ACHN (cell line): ENCODE data around the gene RABL6.
"Not testable (repeated sequence)": the region's sequence is repeated elsewhere in the genome, so short reads cannot be mapped to it uniquely, and the experiment has no call there.

Source experiments
- DNase-seq: peaks from one replicate; pipeline ENCODE4 v3.0.0-alpha.2; 2015
- in situ Hi-C: cut with HindIII; loops from 2 replicates; pipeline ENCODE4 v1.10.0; 2017; ENCODE audit warnings: low sequenced_read_pairs, low pct_ligation_motif_present, low pct_unique_long_range_greater_than_20kb

Gene RABL6

DNA sequence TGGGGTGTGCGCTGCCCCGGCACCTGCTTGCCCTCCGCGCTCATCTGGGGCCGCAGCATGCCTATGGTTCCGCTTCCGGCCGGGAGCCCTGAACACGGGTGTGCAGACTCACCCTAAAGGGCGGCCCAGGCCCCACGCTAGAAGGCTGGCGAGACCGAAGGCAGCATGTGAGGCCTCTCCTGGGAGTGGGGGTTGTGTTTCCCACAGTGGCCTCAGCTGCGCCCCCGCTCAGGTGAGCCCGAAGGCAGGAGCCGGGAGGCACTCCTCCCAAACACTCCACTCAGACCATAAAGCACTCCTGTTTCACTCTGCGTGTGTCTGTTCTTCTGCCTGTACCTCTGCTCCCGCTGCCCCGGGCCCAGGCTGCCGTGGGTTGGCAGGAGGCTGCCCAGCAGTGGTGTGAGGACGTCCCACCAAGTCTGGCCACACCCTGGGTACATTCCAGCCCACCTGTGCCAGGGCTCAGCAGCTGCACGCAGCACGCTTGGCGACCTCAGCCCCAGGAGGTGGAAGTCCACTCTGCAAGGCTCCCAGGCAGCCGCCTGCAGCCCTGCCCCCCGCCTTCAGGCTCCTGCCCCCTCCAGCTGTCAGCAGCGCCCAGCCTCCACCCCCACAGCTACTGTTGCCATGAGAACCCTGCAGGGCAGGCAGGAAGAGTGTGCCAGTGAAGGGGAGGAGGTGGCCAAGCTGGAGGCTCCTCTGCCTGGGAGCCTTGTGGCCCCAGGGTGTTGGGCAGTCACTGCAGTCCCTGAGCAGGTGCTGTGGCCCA is 33.3 kb downstream of the RABL6 start:
- in situ Hi-C loops: no loop called here
- peak; percentile 43 for DNase-seq

DNA sequence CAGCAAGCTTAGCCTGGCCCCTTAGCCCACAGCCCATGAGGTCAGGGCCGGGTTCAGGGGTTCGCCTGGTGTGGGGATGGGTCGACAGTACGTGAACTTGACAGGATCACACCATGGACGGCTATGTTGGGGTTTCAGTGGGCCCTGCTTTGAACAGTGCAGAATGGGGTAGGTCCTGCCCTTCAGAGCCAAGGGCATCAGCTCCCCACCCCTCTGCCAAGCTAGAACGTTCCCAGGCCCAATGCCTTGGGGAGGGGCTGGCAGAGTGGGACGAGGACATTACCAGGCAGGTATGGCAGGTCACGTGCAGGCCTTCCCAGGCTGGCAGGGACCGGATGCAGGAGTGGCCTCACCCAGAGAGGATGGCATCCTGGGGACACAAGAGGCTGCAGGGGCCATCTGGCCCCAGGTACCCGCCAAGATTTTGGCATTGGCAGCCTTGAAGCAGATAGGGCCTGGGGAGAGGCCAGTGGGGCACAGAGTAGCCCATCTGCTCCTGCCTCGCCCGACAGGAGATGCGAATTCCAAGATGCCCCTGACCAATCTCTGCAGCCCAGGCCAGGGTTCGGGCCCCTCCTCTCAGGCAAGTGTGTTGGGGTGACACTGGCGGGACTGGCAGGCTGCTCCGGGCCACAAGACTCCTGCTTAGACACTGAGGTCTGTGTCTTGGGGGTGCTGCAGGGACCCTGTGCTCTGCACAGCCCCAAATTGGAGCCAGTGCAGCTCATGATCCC is 34.1 kb downstream of the RABL6 start:
- in situ Hi-C loops, DNase-seq: not testable (repeated sequence)

DNA sequence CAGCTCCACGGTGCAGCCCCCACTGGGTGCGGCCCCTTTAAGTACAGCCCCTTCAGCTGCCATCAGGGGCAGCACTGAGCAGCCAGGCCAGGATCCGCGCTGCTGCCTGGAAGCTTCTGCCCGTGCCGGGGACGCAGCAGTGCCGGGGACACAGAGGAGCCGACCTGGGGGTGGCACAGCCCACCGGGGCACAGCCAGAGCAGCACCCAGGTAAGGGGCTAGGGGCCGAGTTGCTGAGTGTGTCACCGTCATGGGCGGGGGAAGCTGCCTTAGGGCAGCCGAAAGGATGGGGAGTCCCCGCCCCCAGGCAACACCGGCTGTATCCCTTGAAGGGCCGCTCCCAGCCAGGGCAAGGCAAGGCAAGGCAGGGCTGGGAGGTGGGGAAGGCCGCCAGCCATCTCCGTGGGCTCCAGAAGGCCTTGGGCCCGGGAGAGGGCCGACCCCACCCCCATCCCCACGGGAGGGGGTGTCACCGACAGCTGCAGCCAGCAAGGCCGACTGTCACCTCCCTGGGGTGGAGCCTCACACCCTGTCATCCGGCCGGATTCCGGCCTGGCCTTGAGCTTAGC is 34.7 kb downstream of the RABL6 start, which contains the start of gene AJM1:
Gene AJM1, plus strand, starts transcription at position 99 of the 569 bp plus-strand sequence. CDS start 1,937 bp downstream, outside the sequence.
- in situ Hi-C loops: not testable (repeated sequence)
- peak; percentile 70 for DNase-seq

DNA sequence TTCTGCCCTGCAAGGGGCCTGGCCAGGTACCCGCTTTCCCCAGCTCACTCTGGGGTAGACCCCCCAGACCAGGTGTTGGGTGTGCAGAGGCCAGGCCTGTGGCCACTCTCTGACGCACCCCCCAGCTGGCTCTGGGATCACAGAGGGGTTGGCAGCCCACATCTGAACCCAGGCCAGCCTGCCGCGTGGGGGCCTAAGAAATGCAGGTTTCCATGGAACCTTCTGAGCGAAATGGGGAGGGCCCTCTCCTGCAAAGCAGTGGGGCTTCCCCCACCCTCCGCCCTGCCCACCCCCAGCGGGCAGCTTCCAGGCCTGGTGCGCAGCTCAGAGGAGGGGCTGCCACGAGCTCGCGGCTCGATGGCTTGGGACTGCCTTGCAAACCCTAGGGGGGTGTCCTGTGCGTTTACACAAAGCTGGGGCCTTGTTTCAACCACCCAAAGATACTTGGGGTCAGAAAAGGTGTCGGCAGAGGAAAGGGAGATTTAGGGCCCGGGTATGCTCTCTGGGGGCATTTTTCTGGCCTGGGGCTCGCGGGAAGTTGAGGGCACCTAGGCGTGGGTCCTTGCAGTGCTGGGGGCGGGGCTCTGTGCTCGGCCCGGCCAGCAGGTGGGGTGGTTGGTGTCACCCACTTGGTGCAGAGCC is 35.5 kb downstream of the RABL6 start:
- DNase-seq, in situ Hi-C loops: not testable (repeated sequence)

DNA sequence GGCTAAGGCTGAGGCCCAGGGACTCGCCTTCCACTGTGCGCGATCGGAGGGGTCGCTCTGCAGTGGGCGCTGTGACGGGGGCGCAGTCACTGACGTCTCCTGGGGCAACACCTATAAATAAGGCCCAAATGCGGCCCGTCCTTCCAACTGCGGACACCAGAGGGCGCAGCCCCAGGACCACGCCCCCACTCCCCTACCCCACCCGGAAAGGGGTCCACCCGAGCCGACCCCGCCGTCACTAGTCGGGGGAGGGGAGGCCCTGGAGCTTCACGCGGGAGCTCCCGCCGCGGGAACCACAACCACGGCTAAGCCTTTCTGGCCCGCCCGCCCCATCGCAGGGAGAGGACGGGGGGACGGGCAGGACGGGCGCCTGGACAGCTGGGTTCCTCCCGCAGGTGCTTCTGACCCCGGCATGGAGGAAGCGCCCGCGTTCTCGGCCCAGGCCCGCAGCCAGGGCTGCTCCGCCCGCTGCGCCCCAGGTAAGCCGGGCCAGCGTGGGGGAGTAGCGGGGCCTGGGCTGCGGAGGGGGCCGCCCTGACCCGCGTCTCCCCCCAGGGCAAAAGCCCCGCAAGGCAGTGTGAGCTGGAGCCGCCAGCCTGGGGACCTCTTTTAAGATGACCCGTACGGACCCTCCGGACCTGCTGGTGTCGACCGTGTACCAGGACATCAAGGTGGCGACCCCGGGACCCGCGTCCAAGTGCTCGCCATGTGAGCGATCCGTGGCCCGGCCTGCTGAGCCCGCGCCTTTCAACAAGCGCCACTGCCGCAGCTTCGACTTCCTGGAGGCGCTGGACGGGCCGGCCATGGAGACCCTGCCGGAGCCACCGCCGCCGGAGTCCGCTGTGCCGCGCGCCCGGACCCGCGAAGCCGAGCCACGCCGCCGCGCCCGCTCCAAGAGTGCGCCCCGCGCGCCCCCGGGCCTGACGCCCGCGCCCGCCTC is 36.3 kb downstream of the RABL6 start:
- DNase-seq: peak; percentile 25
- in situ Hi-C loops: not testable (repeated sequence)

DNA sequence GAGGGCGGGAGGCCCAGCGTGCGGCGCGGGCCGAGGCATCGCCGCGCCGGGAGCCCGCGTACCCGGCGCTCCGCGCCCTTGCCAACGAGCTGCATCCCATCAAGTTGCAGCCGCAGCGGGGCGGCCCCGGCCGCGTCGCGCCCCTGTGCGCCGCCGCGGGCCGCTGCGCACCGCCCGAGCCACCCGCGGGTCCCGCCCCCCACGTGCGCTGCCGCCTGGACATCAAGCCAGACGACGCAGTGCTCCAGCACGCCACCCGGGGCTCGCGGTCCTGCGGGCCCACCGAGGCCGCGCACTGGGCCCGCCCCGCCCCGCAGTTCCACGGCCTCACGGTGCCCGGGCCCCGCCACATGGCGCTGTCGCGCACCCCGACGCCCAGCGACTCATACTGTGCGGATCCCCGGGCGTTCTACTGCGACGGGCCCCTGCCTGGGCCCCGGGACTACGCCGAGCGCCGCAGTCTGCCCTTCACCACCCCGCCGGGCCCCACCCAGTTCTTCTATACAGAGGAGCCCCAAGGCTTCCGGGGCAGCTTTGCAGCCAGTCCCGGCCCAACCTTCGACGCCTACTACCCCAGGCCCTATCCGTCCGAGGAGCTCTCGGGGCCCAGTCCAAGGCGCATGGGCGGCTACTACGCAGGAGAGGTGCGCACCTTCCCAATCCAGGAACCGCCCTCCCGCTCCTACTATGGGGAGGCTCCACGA is 37.2 kb downstream of the RABL6 start:
- DNase-seq: no peak
- in situ Hi-C loops: no loop called here

DNA sequence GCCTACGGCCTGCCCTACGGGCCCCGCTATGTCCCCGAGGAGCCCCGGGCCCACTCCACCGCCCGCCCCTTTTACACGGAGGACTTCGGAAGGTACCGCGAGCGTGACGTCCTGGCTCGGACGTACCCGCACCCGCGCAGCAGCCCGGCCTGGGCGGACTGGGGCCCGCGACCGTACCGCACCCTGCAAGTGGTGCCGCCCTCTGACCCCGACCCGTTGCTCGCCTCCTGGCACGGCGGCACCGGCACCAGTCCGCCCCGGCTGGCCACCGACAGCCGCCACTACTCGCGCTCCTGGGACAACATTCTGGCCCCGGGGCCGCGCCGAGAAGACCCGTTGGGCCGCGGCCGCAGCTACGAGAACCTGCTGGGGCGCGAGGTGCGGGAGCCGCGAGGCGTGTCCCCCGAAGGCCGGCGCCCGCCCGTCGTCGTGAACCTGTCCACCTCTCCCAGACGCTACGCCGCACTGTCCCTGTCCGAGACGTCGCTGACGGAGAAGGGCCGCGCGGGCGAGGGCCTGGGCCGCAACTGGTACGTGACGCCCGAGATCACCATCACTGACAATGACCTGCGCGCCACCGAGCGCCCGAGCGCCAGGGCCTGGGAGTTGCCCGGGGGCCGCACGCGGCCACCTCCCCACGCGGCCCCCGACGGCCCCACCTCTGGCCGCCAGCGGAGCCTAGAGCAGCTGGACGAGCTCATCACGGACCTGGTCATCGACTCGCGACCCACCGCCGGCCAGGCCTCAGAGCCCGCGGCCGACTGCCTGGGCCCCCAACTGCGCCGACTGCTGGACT is 37.9 kb downstream of the RABL6 start:
- no peak for DNase-seq
- in situ Hi-C loops: no loop called here

DNA sequence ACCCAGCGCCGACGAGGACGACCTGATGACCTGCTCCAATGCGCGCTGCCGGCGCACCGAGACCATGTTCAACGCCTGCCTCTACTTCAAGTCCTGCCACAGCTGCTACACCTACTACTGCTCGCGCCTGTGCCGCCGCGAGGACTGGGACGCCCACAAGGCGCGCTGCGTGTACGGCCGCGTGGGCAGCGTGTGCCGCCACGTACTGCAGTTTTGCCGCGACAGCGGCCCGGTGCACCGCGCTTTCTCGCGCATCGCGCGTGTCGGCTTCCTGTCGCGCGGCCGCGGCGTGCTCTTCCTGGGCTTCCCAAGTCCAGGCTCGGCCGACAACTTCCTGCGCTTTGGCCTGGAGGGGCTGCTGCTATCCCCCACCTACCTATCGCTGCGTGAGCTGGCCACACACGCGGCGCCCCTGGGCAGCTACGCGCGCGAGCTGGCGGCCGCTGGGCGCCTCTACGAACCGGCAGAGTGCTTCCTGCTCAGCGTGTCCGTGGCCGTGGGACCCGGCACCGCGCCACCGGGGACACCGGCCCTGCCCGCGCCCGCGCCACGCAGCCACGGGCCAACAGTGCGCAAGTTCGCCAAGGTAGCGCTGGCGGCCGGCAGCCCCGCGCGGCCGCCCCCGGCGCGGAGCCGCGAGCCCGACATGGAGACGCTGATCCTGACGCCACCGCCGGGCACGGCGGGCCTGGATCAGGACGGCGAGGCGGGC is 38.8 kb downstream of the RABL6 start:
- in situ Hi-C loops: no loop called here
- no peak for DNase-seq

DNA sequence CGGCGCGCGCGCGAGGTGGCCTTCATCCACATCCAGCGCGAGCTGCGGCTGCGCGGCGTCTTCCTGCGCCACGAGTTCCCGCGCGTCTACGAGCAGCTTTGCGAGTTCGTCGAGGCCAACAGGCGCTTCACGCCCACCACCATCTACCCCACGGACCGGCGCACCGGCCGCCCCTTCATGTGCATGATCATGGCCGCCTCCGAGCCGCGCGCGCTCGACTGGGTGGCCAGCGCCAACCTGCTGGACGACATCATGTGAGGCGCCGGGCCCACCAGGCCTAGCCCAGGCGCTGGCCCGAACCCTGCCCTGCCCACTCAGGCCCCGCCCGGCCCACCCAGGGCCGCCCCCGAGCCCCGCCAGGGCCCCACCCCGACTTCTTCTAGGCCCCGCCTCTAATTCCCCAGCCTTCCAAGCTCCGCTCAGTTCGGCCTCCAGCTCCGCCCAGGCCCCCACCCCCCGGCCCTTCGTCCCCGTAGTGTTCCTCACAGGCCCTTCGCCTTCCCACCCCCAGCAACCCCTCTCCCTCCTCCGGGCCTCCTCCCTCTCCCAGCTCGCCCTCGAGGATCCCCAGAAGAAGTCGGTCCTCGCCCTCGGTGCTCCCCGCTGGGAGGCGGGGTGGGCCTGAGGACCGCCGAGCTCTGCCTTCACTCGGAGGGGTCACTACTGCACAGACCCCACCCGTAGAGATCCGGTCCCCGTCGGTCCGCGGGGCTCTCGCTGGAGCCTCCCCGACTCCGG is 39.5 kb downstream of the RABL6 start:
- in situ Hi-C loops: no loop called here
- peak; percentile 54 for DNase-seq

DNA sequence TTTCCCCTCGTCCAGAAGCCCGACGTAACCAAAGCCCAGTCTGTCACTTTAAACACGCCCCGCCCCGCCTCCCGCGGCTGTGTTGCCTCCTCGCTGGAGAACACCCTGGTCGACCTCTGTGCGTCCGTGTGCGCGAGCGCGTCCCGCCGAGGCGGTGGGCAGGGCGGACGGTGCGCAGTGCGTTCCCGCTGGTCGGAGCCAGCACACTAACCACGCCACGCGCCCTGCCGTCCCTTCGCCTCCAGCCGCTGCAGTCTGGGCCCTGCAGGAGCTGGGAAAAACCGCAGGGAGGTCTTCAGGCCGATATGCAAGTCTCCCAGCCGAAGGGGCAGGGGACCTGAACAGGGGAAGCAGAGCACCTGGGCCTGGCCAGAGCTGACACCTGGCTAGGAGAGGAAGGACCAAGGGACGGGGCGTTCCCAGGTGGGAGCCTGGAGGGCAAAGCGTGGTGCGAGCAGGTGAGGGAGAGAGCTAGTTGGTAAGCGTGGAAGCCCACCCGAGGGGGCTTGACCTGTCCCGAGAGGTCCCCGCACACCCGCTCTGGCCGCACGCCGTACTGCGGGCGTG is 40.2 kb downstream of the RABL6 start:
- DNase-seq: peak; percentile 81

DNA sequence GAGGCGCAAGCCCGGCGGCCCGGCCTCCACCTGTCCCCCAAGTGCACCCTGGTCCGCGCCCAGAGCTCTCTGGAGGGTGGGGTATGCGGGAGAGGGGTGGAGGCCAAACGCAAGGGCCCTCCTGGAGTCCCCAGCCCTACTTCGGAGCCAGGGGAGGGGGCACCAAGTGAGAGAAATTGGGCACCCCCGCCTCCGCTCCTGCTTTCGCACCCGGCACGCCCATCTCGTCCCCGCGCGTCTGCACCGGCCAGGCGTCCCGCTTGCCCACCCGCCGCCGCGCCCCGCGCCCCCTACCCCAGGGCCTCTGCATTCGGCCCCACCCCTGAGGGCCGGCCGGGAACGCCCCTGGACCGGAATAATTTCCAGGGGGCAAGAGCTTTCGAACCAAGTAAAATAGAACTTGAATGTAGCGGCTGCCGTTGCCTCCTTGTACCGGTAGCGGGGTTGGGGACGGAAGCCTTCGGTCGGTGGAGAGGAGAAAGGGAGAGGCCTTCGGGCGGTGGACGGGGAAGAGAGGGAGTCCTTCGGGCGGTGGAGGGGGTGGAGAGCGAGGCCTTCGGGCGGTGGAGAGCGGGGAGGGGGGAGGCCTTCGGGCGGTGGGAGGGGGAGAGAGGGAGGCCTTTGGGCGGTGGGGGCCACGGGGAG is 40.8 kb downstream of the RABL6 start:
- peak; percentile 51 for DNase-seq
- in situ Hi-C loops: no loop called here

More for the DNA sequence above, 40.2 kb downstream of the RABL6 start:
- in situ Hi-C loops: no loop called here

DNA sequence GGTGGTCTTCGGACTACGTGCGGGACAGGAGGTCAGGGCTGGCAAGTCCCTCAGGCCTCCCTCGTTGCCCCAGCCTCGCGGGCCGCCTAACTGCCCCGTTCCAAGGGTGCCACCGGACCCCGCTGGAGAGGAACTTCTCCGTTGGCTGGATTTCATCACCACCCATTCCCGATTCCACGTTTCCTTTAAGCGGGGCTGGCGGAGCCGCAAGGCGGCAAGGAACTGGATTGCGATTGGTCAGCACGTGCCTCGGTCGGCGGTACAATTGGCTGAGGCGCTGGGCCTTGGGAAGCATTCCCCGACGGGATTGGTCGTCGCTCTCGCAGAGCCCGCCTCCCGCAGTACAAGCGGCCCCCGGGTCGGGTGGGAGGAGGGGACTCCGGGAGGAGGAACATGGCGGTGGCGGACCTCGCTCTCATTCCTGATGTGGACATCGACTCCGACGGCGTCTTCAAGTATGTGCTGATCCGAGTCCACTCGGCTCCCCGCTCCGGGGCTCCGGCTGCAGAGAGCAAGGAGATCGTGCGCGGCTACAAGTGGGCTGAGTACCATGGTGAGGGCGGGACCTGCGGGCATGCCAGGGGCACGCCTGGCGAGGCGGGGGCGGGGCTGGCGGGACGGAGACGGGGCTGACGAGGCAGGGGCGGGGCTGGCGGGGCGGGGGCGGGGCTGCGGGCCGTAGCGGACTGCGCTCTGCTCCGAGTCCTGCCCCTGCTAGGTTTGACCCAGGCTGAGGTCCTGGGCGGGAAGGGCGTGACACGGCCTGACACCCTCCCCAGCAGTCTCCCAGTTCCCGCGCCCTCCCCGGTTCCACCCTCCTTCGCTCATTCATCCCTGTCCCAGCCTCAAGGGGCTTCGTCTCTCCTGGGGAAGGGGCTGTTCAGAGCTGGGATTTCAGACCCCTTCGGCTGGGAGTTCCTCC is 41.6 kb downstream of the RABL6 start, which contains the start of gene PHPT1:
Gene PHPT1, plus strand, starts transcription at position 372 of the 922 bp plus-strand sequence. Its CDS starts 22 bp downstream, at position 394.
- in situ Hi-C loops: no loop called here
- DNase-seq: peak; percentile 98

DNA sequence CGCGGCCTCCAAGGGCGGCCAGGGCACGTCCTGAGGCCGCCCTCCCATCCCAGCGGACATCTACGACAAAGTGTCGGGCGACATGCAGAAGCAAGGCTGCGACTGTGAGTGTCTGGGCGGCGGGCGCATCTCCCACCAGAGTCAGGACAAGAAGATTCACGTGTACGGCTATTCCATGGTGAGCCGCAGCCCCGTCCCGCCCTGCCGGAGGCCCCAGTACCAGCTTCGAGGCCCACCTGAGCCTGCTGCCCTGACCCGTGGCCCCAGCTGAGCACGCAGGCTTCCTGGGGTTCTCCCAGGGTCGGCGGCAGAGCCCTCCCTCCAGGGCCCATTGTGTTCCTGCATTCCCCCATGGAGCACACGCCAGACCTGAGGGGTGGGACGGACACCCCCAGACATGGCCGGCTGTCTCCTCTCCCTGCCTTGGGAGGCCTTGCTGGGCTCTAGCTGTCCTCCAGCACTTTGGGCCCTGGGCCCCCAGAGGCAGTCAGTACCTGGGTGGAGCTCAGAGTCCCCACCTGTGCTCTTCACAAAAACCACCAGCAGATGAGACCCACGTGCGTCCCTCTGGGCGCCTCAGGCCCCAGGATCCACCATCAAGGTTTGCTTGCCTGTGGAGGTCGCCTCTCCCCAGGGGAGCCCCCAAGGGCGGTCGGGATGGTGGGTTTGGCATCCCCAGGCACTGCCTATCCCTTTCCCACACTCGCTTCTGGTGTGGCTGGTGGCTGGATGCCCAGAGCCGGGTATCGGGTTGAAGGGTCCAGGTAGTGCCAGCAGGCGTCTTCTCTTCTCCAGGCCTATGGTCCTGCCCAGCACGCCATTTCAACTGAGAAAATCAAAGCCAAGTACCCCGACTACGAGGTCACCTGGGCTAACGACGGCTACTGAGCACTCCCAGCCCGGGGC is 42.5 kb downstream of the RABL6 start:
- no peak for DNase-seq
- in situ Hi-C loops: no loop called here
